GM12878 (cell line): Measurements from ENCODE around the gene ATP5PD. TPM values are rescaled to one million over a fixed set of nuclear protein-coding genes. Genes with fewer than 3 reads are reported as not detected.

Experiments used
- ATAC-seq: fragments of 200-7000 bp; cut with Tn5 transposase; 3 replicates; pipeline ENCODE4 v1.9.1; 2020; ENCODE audit warnings: mild to moderate bottlenecking, moderate library complexity
- BruUV-seq: library from RNA; stranded (reverse); fragments of 400-500 nt; replicated peaks from 2 replicates; lab custom pipeline; 2021; lab: Mats Ljungman, UMichigan
- CTCF ChIA-PET: fragments of 300-600 bp; sonication (Branson Sonifier 250); formaldehyde crosslinking; extraction: SDS; loops from one replicate; lab custom pipeline; 2021; ENCODE audit warnings: inconsistent platforms; lab: Yijun Ruan, JAX
- POLR2A ChIA-PET: fragments of 350-600 bp; formaldehyde crosslinking; extraction: SDS; loops from one replicate; lab custom pipeline; 2021; ENCODE audit warnings: inconsistent platforms; lab: Charles Lee
- RAD21 ChIA-PET: fragments of 300-600 bp; sonication (Branson Sonifier 250); formaldehyde crosslinking; loops from one replicate; lab custom pipeline; 2023; ENCODE audit warnings: antibody characterized with exemption; ENCODE audit not compliant: unreplicated experiment; lab: Charles Lee
- SMC1A ChIA-PET: fragments of 300-600 bp; sonication (Branson Sonifier 250); formaldehyde crosslinking; loops from one replicate; lab custom pipeline; 2023; ENCODE audit not compliant: unreplicated experiment, uncharacterized antibody; lab: Charles Lee
- DNase-seq: peaks from one replicate; pipeline ENCODE4 v3.0.0-alpha.2; 2011; ENCODE audit warnings: low read depth, low spot score
- FAIRE-seq: peaks from 3 replicates; lab custom pipeline; 2011; peaks lifted over from hg19 to GRCh38; lab: Jason Lieb, UNC
- H2AFZ ChIP-seq: 2 replicates; pipeline ENCODE4 v1.6.0; 2011; ENCODE audit warnings: low read depth, low read length, control low read depth; ENCODE audit not compliant: control insufficient read depth
- H3K27ac ChIP-seq: 2 replicates; pipeline ENCODE4 v1.5.1; 2011; ENCODE audit warnings: control low read depth; ENCODE audit not compliant: control insufficient read depth, insufficient read depth
- H3K27me3 ChIP-seq, 2 experiments: replicated peaks in 1 of 2; 2 replicates each; pipeline versions ENCODE4 v1.6.0 to v1.6.1; 2011; ENCODE audit warnings: low read length in 1 of 2; ENCODE audit not compliant: control insufficient read depth in 2 of 2, insufficient read depth in 2 of 2
- H3K36me3 ChIP-seq, 2 experiments: 2 replicates each; pipeline ENCODE4 v1.5.1; 2011; ENCODE audit warnings: low read length in 1 of 2; ENCODE audit not compliant: control insufficient read depth in 2 of 2, insufficient read depth in 2 of 2
- H3K4me1 ChIP-seq: 2 replicates; pipeline ENCODE4 v1.6.1; 2011; ENCODE audit warnings: mild to moderate bottlenecking, low read length, moderate library complexity, mixed read lengths; ENCODE audit not compliant: control insufficient read depth, insufficient read depth
- H3K4me2 ChIP-seq: 2 replicates; pipeline ENCODE4 v1.6.0; 2011; ENCODE audit warnings: control low read depth; ENCODE audit not compliant: control insufficient read depth, insufficient read depth
- H3K4me3 ChIP-seq: fragments of 200-600 bp; sonication (generic); 2 replicates; pipeline ENCODE4 v1.5.1; 2016
- H3K79me2 ChIP-seq: 2 replicates; pipeline ENCODE4 v1.6.0; 2011; ENCODE audit warnings: low read length; ENCODE audit not compliant: control insufficient read depth, insufficient read depth
- H3K9ac ChIP-seq: 2 replicates; pipeline ENCODE4 v1.8.0; 2011; ENCODE audit warnings: low read length, control low read depth, mixed read lengths; ENCODE audit not compliant: control insufficient read depth, insufficient read depth
- H3K9me3 ChIP-seq: replicated peaks from 3 replicates; pipeline ENCODE4 v1.5.1; 2011; ENCODE audit warnings: mild to moderate bottlenecking, low read length; ENCODE audit not compliant: control insufficient read depth, insufficient read depth
- H4K20me1 ChIP-seq: 2 replicates; pipeline ENCODE4 v1.6.0; 2011; ENCODE audit not compliant: control insufficient read depth, insufficient read depth
- CBX5 ChIP-seq: sonication (generic); IDR thresholded peaks from 2 replicates; pipeline ENCODE4 v1.6.1; 2016; ENCODE audit warnings: low read depth, moderate library complexity, mild to moderate bottlenecking, inconsistent platforms
- CHD1 ChIP-seq: IDR thresholded peaks from 2 replicates; pipeline ENCODE4 v1.6.1; 2012; ENCODE audit warnings: low read depth, low read length, improper control_type of control experiment
- GATAD2B ChIP-seq: fragments of 450-650 bp; conservative IDR thresholded peaks from 2 replicates; pipeline ENCODE4 v1.6.1; 2017; ENCODE audit warnings: low read depth, mild to moderate bottlenecking, moderate library complexity
- HDAC2 ChIP-seq: fragments of 200-600 bp; sonication (generic); IDR thresholded peaks from 2 replicates; pipeline ENCODE4 v1.6.1; 2017
- LARP7 ChIP-seq: fragments of 450-650 bp; IDR thresholded peaks from 2 replicates; pipeline ENCODE4 v1.6.1; 2017; ENCODE audit warnings: mild to moderate bottlenecking
- MAX ChIP-seq: IDR thresholded peaks from 2 replicates; pipeline ENCODE4 v1.6.1; 2012; ENCODE audit warnings: low read depth, low read length, improper control_type of control experiment
- MEF2B ChIP-seq: fragments of 450-650 bp; IDR thresholded peaks from 2 replicates; pipeline ENCODE4 v1.6.1; 2018; ENCODE audit warnings: mild to moderate bottlenecking, moderate library complexity; ENCODE audit not compliant: partially characterized antibody, poor library complexity, severe bottlenecking
- RBBP5 ChIP-seq: fragments of 200-600 bp; sonication (generic); conservative IDR thresholded peaks from 2 replicates; pipeline ENCODE4 v1.6.1; 2016
- TAF1 ChIP-seq: IDR thresholded peaks from 2 replicates; pipeline ENCODE4 v1.6.1; 2011; ENCODE audit warnings: mild to moderate bottlenecking, low read depth, low read length, borderline replicate concordance
- WGBS: methylation state at CpG from one replicate; pipeline ENCODE4 v1.1.6; 2016; ENCODE audit warnings: low lambda C conversion rate; ENCODE audit not compliant: insufficient replicate concordance, insufficient coverage; ENCODE audit errors: missing lambda C conversion rate; 5-methylcytosine and 5-hydroxymethylcytosine counted together
- in situ Hi-C: fragments of 300-500 bp; cut with MboI; formaldehyde crosslinking; loops from 9 replicates; pipeline ENCODE4 v1.14.3; 2018; ENCODE audit warnings: mixed read lengths
- intact Hi-C: fragments of 100-400 bp; cut with micrococcal nuclease; formaldehyde crosslinking; loops from one replicate; pipeline ENCODE4 v1.14.2; 2022; ENCODE audit not compliant: unreplicated experiment
- polyA plus RNA-seq, 11 experiments: library from polyadenylated mRNA; depleted of rRNA in 4 of 11; unstranded in 6 of 11; stranded (reverse) in 5 of 11; fragments of >200 nt; fragmentation: Nextera tagmentation in 4 of 11; fragmentation: Illumina TruSeq in 1 of 11; extraction: Ambion mirVana in 4 of 11; extraction: Trizol in 1 of 11; gene quantifications; 1 replicate in 1 of 11; 2 replicates in 10 of 11; pipeline versions ENCODE4 v1.2.1 to v1.2.3, GENCODE V29; 2011 to 2016; ENCODE audit warnings: inconsistent platforms in 2 of 11, missing spikeins in 2 of 11, low read depth in 1 of 11
- total RNA-seq, 4 experiments: library from RNA; depleted of rRNA in 3 of 4; stranded (reverse); fragments of >200 nt in 3 of 4; fragmentation: Illumina TruSeq in 1 of 4; extraction: Trizol in 1 of 4; gene quantifications; 2 replicates each; pipeline versions ENCODE4 v1.2.1 to v1.2.3, GENCODE V29; 2013 to 2021
- TF ChIP-seq, protein P1 (sequence below): fragments of 450-650 bp; IDR thresholded peaks from 2 replicates; pipeline ENCODE4 v1.6.1; 2017; ENCODE audit warnings: mild to moderate bottlenecking

Gene ATP5PD
- total and polyA plus RNA-seq, 10 of the 15 experiments (the other 5 are each of a cell fraction or from before 2014, with no cell fraction given): 172 to 772 (median 321) TPM

GRCh38 chr17:75064460-75064859, 17.7 kb upstream of the ATP5PD start (continued):
- TF ChIP-seq, protein P1, sequence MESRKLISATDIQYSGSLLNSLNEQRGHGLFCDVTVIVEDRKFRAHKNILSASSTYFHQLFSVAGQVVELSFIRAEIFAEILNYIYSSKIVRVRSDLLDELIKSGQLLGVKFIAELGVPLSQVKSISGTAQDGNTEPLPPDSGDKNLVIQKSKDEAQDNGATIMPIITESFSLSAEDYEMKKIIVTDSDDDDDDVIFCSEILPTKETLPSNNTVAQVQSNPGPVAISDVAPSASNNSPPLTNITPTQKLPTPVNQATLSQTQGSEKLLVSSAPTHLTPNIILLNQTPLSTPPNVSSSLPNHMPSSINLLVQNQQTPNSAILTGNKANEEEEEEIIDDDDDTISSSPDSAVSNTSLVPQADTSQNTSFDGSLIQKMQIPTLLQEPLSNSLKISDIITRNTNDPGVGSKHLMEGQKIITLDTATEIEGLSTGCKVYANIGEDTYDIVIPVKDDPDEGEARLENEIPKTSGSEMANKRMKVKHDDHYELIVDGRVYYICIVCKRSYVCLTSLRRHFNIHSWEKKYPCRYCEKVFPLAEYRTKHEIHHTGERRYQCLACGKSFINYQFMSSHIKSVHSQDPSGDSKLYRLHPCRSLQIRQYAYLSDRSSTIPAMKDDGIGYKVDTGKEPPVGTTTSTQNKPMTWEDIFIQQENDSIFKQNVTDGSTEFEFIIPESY: no peak

- ChIA-PET RAD21 (interaction anchor here (1.5 to 1.6 kb wide), 2 partner anchors 103 to 137 kb away, joined by 3 to 4 read pairs; no protein-coding TSS in a partner anchor), CTCF (no interaction called here), POLR2A (no interaction called here), SMC1A (no interaction called here)
- FAIRE-seq (no peak), ATAC-seq (no peak), DNase-seq (no peak)
- H3K4me2 ChIP-seq: no peak overlapping the region
- peaks cover 4 to 16% of the 10 kb centered on the region in 2 experiments; a peak in 3 of 4 replicates for H3K36me3 ChIP-seq
- no peak overlapping the region for H3K9ac ChIP-seq
- no peaks in the 10 kb centered on the region for H3K9me3 ChIP-seq
- intact Hi-C loops (no loop called here), in situ Hi-C loops (no loop called here)
- WGBS: 84% methylated on average over 11 of the region's 11 CpGs
- no peak overlapping the region for H3K4me3 ChIP-seq
- no peak overlapping the region for H3K27ac ChIP-seq
- H3K27me3 ChIP-seq: no peaks in the 10 kb centered on the region
- BruUV-seq: no TSS peak
- no peaks in the 10 kb centered on the region for H4K20me1 ChIP-seq
- TF ChIP-seq LARP7 (no peak), CHD1 (no peak), MAX (no peak), RBBP5 (no peak), GATAD2B (no peak), MEF2B (no peak), TAF1 (no peak), HDAC2 (no peak), CBX5 (no peak)
- H3K4me1 ChIP-seq: peaks cover 15% of the 10 kb centered on the region
- no peaks in the 10 kb centered on the region for H3K79me2 ChIP-seq
- no peak overlapping the region for H2AFZ ChIP-seq
Measured at GRCh38 chr17:75064040-75064439, 17.3 kb upstream of the ATP5PD start.
